ENCODE data around the gene AXIN1. TPM values are rescaled to one million over a fixed set of nuclear protein-coding genes. Genes with fewer than 3 reads are reported as not detected.

The AXIN1 gene, protein sequence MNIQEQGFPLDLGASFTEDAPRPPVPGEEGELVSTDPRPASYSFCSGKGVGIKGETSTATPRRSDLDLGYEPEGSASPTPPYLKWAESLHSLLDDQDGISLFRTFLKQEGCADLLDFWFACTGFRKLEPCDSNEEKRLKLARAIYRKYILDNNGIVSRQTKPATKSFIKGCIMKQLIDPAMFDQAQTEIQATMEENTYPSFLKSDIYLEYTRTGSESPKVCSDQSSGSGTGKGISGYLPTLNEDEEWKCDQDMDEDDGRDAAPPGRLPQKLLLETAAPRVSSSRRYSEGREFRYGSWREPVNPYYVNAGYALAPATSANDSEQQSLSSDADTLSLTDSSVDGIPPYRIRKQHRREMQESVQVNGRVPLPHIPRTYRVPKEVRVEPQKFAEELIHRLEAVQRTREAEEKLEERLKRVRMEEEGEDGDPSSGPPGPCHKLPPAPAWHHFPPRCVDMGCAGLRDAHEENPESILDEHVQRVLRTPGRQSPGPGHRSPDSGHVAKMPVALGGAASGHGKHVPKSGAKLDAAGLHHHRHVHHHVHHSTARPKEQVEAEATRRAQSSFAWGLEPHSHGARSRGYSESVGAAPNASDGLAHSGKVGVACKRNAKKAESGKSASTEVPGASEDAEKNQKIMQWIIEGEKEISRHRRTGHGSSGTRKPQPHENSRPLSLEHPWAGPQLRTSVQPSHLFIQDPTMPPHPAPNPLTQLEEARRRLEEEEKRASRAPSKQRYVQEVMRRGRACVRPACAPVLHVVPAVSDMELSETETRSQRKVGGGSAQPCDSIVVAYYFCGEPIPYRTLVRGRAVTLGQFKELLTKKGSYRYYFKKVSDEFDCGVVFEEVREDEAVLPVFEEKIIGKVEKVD
- 16.1 TPM for total RNA-seq

GRCh38 chr16:352547-353403 is at the start of gene AXIN1:
TSS of gene AXIN1 (minus strand) at chr16:352723. CDS start at chr16:347025, 5,698 bp downstream.

DNA sequence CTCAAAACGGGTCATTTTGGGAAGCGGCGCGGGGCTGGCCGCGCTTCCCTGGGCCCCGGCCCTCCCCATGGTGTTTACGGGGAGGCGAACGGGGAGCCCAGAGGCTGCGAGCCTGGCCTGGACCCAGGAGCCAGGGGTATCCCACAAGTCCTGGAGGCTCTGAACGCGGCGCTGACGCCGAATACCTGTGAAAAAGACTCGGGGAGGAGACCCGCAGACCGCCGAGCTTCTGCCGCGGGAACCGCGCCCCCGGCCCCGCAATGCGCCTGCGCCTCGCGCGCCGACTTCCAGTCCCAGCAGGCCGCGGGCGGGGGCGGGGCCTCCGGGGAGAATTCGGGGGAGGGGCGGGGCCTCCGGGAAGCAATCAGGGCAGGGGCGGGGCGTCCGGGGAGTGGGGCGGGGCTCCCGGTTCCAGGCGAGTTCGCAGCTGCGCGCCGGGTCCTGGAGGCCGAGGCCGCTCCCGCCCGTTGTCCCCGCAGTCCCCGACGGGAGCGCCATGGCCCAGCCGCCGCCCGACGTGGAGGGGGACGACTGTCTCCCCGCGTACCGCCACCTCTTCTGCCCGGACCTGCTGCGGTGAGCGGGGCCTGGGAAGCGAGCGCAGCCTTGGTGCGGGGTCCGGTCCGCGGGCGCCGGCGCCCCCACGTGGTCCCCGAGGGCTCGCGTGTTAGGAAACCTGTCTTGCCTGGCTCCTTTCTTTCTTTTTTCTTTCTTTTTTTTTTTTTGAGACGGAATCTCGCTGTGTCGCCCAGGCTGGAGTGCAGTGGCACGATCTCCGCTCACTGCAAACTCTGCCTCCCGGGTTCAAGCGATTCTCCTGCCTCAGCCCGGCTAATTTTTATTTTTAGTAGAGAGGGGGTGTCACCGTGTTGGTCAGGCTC is 49.2 kb upstream of the AXIN1 start, which contains the start of gene DECR2:
Gene DECR2 (plus strand): TSS at position 418 of the 881 bp plus-strand sequence. CDS start 79 bp downstream, at position 497.

DNA sequence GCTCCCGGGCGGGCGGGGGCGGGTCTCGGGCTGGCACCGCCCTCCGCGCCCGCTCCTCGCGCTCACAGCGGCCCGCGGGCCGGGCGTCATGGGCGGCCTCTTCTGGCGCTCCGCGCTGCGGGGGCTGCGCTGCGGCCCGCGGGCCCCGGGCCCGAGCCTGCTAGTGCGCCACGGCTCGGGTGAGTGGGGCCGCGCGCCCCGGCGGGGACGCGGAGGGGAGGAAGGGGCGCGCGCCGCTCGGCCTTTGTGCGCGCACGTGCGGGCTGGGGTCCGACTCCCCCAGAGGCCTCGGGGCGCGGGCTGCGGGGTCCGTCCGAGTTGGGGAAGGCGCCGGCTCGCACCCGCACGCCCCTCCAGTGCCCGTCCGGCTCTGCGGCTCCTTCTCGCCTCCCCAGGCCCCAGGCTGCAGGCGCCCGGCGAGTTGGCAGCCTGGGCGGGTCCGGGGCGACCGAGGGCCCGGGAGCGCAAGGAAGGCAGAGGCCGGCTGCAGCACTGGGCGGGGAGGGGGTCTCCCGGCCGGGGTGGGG is 44.7 kb upstream of the AXIN1 start, which contains the start of gene NME4:
Gene NME4 (plus strand): TSS at position 65 of the 527 bp plus-strand sequence. CDS start 24 bp downstream, at position 89.

GRCh38 chr16:381789-382717 is 29.5 kb upstream of the AXIN1 start, which contains the start of gene PGAP6:
TSS of gene PGAP6 (minus strand) at chr16:381978. CDS start at chr16:381821, 157 bp downstream.

DNA sequence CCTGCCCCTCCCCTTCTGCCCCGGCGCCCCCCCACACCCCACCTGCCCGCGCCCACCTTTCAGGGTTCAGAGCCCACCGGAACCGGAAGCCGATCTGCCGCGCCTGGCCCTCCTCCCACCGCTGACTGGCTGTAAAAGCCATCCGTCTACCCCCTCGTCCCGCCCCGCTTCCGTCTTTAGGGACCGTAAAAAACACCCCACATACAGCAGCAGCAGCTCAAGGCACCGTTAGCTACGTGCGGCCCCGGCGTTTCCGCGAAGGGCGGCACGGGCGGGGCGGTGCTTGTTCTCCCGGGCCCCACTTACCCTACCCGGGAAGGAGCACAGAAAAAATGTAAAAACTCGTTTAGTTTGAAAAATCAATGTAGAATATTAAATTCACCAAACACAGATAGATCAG is 17.9 kb upstream of the AXIN1 start, which contains the start of gene MRPL28:
Gene MRPL28 (minus strand): TSS at position 96 of the 400 bp plus-strand sequence. CDS start 320 bp downstream, outside the sequence.

DNA sequence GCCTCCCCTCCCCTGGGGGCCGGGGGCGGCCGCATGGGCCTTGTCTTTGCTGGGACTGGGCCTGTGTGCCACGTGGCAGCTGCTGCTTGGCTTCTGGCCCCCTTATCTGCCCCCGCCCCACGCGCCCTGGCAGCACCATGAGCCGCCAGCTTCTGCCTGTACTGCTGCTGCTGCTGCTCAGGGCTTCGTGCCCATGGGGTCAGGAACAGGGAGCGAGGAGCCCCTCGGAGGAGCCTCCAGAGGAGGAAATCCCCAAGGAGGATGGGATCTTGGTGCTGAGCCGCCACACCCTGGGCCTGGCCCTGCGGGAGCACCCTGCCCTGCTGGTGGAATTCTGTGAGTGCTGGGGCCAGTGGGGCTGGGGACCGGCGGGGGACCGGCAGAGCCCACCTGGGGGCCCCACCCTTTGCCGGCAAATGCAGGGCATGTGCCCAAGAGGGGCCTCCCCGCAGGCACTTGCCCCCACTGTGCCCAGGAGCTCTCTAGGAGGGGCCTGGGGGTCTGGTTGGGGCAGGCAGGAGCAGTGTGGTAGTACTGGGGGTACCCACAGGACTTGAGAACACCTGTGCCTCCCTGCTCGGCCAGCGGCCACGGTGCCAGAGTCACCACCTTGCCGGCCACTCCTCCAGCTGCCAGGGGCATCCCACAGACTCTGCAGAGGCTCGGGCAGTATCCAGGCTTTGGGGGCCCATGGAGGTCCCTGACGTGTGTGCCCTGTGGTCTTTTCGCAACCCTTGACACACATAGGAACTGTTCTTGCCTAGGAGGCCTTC is 69.3 kb downstream of the AXIN1 start, which contains the start of gene PDIA2:
Gene PDIA2 (plus strand): TSS at position 132 of the 773 bp plus-strand sequence. CDS start 6 bp downstream, at position 138.

GRCh38 chr16:280552-280951 is 72.0 kb downstream of the AXIN1 start, which contains the start of gene ARHGDIG:
TSS of gene ARHGDIG (plus strand) at chr16:280591. CDS start at chr16:280681, 90 bp downstream.

DNA sequence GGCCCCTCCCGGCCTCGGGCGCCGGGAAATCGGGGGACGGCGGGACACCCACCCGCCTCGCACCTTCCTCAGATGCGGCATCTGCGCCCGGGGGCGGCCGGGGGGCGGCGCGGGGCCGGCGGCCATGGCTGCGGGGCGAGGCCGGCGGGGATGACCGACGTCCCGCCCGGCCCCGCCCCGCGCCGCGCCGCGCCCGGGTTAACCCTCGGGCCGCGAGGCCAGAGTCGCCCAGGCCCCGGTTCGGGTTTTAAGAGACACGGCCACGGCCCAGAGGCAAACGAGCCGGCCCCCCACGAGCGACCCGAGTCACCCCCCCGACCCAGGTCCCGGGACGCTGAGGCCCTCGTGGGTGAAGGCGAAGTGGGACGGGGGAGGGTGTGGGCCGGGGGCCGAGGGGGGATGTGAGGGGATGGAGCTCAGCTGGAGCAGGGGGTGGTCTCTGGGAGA is 76.7 kb downstream of the AXIN1 start, which contains the start of gene RGS11:
Gene RGS11 (minus strand): TSS at position 159 of the 447 bp plus-strand sequence. CDS start 33 bp downstream, at position 126.

Other genes starting within 250 kb of the AXIN1 start
- 11.3 TPM for gene NPRL3, start 214.1 kb downstream of the AXIN1 start, total RNA-seq
- gene HBZ, start 200.1 kb downstream of the AXIN1 start, total RNA-seq: 1.2 TPM
- 31.1 TPM for gene HBM, start 186.7 kb downstream of the AXIN1 start, total RNA-seq
- gene HBA2, start 179.8 kb downstream of the AXIN1 start, total RNA-seq: 2,023 TPM
- 1,158 TPM for gene HBA1, start 176.0 kb downstream of the AXIN1 start, total RNA-seq
- 7.8 TPM for gene HBQ1, start 172.3 kb downstream of the AXIN1 start, total RNA-seq
- gene LUC7L, start 123.3 kb downstream of the AXIN1 start, total RNA-seq: 82.6 TPM
- gene FAM234A, start 117.9 kb downstream of the AXIN1 start, total RNA-seq: 31.1 TPM
- 10.1 TPM for gene RGS11, start 76.8 kb downstream of the AXIN1 start, total RNA-seq
- 68.7 TPM for gene ARHGDIG, start 72.1 kb downstream of the AXIN1 start, total RNA-seq
- gene PDIA2, start 69.6 kb downstream of the AXIN1 start, total RNA-seq: 12.5 TPM
- 62.5 TPM for gene MRPL28, start 17.8 kb upstream of the AXIN1 start, total RNA-seq
- 32.3 TPM for gene PGAP6, start 29.3 kb upstream of the AXIN1 start, total RNA-seq
- gene NME4, start 44.5 kb upstream of the AXIN1 start, total RNA-seq: 16.4 TPM
- 8.3 TPM for gene DECR2, start 49.2 kb upstream of the AXIN1 start, total RNA-seq
- 33.4 TPM for gene RAB11FIP3, start 72.9 kb upstream of the AXIN1 start, total RNA-seq
- 12.2 TPM for gene CAPN15, start 175.0 kb upstream of the AXIN1 start, total RNA-seq
- not detected for gene PRR35, start 207.7 kb upstream of the AXIN1 start, total RNA-seq
- gene NHLRC4, start 214.3 kb upstream of the AXIN1 start, total RNA-seq: 0.69 TPM
- gene PIGQ, start 217.2 kb upstream of the AXIN1 start, total RNA-seq: 28.8 TPM
- gene RAB40C, start 237.3 kb upstream of the AXIN1 start, total RNA-seq: 24.2 TPM